Suprapubic skin (tissue), 3 donors: Measurements from ENCODE around the gene HOXC9.

Source experiments
- CTCF ChIP-seq, 2 donors: fragments of 200-600 bp in 1 of 2; fragments of 450-650 bp in 1 of 2; sonication (generic) in 1 of 2; IDR thresholded peaks; one replicate each; pipeline ENCODE4 v1.5.1; 2016 to 2019; ENCODE audit warnings: antibody characterized with exemption in 2 of 2, mild to moderate bottlenecking in 1 of 2, moderate library complexity in 1 of 2
- EP300 ChIP-seq: sonication (generic); formaldehyde crosslinking; IDR thresholded peaks from one replicate; pipeline ENCODE4 v1.6.1; 2017; ENCODE audit warnings: antibody characterized with exemption
- POLR2A ChIP-seq, 2 donors: fragments of 450-650 bp; IDR thresholded peaks; one replicate each; pipeline ENCODE4 v1.6.1; 2017; ENCODE audit warnings: antibody characterized with exemption in 2 of 2, mild to moderate bottlenecking in 2 of 2, moderate library complexity in 2 of 2

GRCh38 chr12:53985692-53985993 is 14.3 kb upstream of the HOXC9 start:
- TF ChIP-seq CTCF (IDR thresholded peaks at IDR 0.05) (no peak), POLR2A (IDR thresholded peaks at IDR 0.05) (no peak), EP300 (no peak)
